Cardiac fibroblast (primary cell): ENCODE results near the gene GUCY1A2.
A peak's percentile ranks its signal among the peaks of the same experiment; 100 is the strongest.

Experiments used
- DNase-seq, 2 donors: peaks; one replicate each; pipeline versions ENCODE4 v3.0.0 to v3.0.0-alpha.2; 2010; ENCODE audit warnings: low read depth in 2 of 2
- H3K4me3 ChIP-seq, 2 donors: replicated peaks in 1 of 2; 1 replicate in 1 of 2; 2 replicates in 1 of 2; pipeline ENCODE4 v1.5.1; 2011; ENCODE audit warnings: low read depth in 2 of 2, low read length in 2 of 2, mild to moderate bottlenecking in 2 of 2, moderate library complexity in 1 of 2
- CTCF ChIP-seq: IDR thresholded peaks from one replicate; pipeline ENCODE4 v1.5.1; 2011; ENCODE audit warnings: low read depth, mild to moderate bottlenecking, low read length, inconsistent platforms

The GUCY1A2 gene

GRCh38 chr11:107017433-107018218 is 650 bp downstream of the GUCY1A2 start:
- peak; percentile 47 to 51 for DNase-seq
- TF ChIP-seq CTCF: peak; percentile 38
- H3K4me3 ChIP-seq: peak overlapping the region; percentile 43 to 58

- peak; percentile 6 to 10 for DNase-seq
- TF ChIP-seq CTCF: no peak
- peak overlapping the region; percentile 19 to 58 for H3K4me3 ChIP-seq
These were observed 1.2 kb downstream of the GUCY1A2 start for GRCh38 chr11:107017104-107017432.

GRCh38 chr11:107014871-107015270 is 3.4 kb downstream of the GUCY1A2 start:
- TF ChIP-seq CTCF: no peak
- no peak overlapping the region for H3K4me3 ChIP-seq
- peak; percentile 7 to 52 for DNase-seq

- no peak overlapping the region for H3K4me3 ChIP-seq
- peak; percentile 12 to 61 for DNase-seq
- TF ChIP-seq CTCF: no peak
These were observed 6.3 kb downstream of the GUCY1A2 start for GRCh38 chr11:107011977-107012376.

GRCh38 chr11:107009190-107009589 is 9.1 kb downstream of the GUCY1A2 start:
- no peak for DNase-seq
- no peak for TF ChIP-seq CTCF

GRCh38 chr11:107006076-107006833 is 12.0 kb downstream of the GUCY1A2 start:
- no peak overlapping the region for H3K4me3 ChIP-seq
- no peak for DNase-seq
- no peak for TF ChIP-seq CTCF

More at GRCh38 chr11:107009190-107009589, 9.1 kb downstream of the GUCY1A2 start:
- no peak overlapping the region for H3K4me3 ChIP-seq
